HG03354 (cell line): ENCODE results near the gene CCBE1.

Experiments
- ATAC-seq: cut with Tn5 transposase; IDR thresholded peaks from one replicate; pipeline ENCODE4 v1.9.1; 2021; ENCODE audit warnings: mild to moderate bottlenecking; ENCODE audit not compliant: unreplicated experiment, poor library complexity, severe bottlenecking

Gene CCBE1

DNA sequence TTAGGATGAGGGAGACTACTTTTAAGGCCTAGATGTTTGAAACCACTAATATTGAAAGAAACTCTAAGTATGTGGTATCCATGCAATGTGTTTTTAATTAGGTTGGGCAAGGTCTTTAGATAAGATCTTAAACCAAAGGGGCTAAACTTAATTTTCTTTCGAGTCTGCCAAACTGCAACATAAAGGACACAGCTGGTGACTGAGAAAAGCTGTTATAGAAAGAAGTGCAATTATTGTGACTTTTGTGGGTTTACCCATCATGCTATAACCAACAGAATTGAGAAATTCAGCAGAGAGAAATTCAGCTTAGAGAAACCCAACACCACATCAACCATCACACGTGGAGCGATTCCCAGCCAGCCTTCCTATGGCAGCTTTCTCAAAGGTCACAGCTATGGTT, 218.6 kb downstream of the CCBE1 start:
- ATAC-seq: no peak

DNA sequence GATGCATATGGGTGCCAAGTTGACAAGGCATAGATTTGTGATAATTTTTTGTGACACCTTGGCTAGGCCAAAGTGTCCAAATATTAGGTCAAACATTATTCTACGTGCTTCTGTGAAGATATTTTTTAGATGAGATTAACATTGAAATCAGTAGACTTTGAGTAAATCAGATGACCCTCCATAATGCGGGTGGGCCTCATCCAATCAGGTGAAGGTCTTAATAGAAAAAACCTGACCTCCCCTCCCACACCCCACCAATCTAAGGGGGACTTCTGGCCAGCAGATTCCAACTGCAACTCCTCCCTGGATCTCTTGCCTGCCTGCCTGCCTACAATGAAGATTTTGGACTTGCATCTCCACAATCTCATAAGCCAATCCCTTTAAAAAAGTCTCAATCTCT, 219.4 kb downstream of the CCBE1 start:
- no peak for ATAC-seq

DNA sequence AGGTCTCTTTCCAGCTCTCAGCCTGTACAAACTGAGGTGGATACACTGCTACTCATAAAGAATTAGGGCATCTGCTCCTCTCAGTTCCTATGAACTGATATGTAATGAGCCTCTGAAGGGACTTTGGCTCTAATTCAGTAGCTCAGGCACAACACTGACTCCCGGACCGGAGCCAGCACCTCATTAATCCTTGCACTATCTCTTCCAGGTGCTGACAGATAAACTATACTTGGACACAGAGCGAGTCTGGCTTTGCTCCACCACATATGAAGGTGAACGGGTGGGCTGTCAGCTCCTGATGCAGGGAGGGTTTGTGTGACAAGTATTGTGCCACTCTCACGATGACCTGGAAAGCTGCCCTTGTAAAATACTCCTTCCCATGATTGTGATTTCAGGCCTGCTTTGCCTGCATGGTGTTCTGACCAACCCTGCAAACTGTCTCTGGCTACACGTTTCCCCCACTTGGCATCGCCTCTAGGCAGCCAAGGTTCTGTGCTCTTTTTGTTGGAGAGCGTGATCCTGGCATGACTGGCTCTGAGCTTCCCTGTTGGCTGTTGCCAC, 226.6 kb downstream of the CCBE1 start:
- no peak for ATAC-seq

DNA sequence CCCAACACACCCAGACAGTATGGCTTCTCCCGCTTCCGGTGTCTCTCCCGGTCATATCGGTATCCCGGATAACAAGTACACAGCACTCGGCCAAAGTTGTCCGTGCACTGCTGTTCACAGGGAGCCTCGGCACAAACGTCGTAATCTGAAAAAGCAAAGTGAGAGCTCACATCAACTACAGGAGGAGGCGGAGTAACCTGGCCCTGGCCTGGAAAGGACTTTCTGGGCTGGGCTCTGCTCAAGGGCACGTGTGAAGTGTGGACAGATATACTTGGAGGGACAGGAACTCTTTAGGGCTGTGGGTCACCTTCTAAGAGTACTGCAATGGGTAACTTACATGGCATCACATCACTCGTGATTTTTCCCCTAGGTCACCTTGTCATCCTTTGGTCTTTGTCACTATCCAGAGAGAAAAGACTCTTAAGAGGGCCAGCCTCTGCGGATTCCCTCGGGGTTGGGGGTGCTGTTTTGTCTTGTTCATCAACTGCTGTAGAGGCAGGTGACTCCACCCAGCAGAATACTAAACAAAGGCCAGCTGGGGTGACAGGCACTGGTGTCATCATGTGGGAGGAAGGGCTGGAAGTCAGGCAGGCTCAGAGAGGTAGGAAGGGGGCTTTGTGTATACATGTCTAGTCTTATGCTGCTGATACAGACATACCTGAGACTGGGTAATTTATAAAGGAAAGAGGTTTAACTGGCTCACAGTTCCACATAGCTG, 227.6 kb downstream of the CCBE1 start:
- no peak for ATAC-seq

DNA sequence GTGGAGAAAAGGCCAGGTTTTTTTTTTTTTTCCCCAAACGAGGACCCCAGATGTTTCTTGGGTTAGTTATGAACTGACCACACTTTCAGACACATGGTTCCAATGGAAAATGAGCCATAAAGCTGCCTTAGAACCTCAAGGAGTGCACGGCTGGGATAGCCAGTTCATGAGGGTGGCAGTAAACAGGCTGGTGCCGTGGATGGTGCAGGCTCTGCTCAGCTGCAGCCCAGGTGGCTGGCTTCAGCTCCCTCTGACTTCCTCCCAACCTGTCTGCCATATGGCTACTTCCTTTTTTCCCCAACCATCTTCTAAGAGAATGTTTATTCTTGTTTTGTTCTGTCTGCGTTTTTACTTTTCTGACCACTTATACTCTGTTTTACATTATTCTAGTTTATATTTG, 228.4 kb downstream of the CCBE1 start:
- ATAC-seq: no peak

DNA sequence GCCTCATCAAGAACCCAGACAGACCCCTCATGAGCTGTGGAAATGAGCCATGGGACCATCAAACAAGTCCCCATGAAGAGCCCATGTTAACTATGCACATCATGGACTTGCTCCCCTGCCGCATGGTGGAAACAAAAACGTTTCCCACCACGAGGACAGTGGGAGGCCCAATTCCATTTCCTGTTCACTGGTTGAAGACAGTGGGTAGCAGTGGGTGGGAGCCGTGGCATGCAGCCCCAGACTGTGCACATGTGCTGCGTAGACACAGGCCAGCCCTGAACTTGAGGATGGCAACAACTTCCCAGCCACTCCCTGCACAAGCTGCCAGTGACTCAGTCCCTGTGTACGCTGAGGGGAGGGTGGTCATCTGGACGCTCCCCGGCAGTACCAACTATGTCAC, 229.7 kb downstream of the CCBE1 start:
- no peak for ATAC-seq

DNA sequence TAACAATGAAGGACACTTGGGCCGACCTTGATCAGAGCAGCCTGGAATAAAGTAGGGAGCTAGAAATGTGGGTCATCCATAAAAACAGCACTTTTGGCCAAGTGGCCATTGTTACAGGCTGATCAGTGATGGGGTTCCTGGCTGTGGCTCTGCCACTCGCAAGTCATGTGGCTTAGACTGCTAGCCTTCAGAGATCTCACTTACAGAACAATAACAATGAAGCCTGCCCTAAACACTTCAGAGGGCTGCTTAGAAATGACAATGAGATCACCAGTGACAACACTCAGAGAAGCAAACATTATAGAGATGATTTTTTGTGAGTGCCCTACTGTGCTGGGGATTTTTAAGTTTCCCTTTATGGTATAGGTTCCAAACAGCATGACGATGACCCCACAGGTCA, 230.2 kb downstream of the CCBE1 start:
- no peak for ATAC-seq

DNA sequence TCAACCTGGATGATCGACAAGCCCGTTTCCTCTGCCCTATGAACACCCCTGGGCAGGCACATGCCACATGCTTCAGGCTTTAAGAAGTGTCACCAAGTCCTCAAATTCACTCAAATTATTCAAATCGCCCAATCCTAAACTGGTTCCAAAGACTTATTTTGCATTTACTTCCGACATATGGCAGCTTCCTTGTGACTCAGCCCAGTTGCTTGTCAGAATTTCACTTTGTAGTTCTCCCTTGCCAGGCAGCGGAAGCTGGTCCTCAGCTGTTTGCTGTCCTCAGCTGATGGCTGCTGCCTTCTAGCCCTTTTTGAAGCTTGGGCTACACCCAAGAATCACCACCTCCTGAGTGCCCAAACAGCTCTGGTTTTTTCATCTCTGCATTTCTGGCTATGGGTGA, 232.7 kb downstream of the CCBE1 start:
- no peak for ATAC-seq

DNA sequence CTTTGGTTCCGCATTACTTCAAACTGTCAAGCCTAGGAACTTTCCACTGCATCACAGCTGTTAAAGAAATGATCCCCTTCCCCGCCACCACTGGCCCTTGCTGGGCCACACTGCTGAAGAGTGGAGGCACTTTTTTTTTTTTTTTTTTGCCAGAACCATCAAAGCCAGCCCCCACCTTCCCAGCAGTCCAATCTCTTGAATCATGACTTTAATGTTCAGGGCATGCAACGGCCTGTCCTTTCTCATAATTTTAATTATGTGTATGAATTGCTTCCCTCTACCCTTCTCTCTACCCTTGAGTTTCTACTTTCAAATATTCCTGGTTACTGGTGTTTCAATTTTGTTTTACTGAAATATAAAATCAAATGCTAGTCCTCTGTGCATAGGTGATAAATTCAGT, 236.1 kb downstream of the CCBE1 start:
- ATAC-seq: no peak

DNA sequence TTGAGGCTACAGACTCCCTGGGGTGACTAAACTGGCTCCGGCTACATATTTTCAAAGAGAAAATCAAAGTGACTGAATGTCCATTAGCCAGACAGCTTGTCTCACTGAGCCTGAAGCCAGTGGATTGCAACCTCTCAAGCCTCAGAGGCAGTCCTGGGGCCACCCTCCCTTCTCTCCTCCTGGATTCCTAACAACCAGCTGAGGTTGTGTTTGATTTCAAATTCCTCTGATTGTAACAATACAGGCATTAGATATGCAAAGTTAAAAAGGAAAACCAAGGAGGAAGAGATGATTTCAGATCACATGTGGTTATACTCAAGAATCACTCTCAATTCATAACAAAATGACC, 237.2 kb downstream of the CCBE1 start:
- ATAC-seq: no peak

DNA sequence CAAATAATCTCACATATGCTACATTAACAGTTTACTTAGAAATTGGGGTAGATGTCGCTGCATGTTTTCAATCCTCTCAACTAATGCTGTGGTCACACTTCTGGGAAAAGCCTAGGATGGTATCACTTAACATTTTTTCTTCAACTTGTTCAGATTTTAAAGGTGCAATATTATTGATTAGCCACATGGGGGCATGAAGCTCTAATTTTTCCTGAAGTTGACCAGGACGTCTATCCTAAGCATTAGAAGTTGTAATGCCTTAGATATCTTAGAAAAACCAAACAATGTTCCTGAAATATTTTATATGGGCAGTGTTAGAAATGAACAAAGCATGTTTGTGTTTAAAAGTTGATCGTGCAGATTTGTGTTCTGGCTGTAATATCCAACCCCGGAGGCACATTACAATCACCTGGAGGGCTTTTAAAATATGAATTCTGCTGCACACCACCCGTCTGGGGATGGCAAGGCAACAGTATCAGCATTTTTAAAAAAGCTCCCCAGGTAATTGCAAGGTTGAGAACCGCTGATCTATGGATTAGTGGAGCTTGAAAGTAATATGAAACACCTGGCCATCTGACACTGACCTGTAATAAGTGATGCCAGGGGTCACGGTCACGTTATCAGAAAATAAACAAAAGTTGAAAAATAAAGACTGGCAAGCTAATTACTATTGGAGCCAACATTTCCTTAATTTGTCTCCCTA, 237.7 kb downstream of the CCBE1 start:
- ATAC-seq: no peak

DNA sequence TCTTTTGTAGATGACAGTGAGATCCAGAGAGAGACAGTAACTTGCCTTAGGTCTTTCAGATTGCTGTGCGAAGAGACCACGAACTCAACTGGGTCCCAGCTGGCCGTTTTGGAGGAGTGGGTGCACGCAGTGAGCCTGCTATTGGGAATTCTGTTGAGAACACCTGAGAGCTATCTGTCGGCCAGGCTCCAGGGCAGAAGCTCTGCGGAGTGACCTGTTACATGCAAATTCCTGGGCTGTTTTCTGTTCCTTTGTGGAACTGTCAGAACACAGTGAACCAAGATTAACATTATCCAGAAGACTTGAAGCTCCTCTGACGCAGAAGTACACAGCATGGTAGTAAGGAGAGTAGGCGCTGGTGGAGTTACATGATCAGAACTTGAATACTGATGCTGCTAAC, 238.6 kb downstream of the CCBE1 start:
- ATAC-seq: no peak

DNA sequence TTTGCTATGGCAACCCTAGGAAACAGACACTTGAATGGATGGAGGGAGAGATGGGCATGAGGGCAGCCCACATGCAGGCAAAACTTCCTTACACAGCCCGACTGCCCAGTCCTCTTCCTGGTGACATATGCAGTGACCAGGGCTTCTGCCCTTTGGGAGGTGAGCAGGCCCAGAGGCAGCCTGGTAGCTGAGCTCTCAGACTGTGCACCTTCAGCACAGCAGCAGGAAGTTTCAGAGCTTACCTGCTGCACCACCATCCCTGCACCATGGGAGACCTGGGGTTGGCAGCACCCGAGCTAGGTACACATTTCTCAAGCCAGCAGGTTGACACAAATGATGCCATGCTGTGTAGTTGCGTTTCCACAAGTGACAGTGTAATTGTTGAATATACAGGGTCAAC, 240.6 kb downstream of the CCBE1 start:
- ATAC-seq: no peak

DNA sequence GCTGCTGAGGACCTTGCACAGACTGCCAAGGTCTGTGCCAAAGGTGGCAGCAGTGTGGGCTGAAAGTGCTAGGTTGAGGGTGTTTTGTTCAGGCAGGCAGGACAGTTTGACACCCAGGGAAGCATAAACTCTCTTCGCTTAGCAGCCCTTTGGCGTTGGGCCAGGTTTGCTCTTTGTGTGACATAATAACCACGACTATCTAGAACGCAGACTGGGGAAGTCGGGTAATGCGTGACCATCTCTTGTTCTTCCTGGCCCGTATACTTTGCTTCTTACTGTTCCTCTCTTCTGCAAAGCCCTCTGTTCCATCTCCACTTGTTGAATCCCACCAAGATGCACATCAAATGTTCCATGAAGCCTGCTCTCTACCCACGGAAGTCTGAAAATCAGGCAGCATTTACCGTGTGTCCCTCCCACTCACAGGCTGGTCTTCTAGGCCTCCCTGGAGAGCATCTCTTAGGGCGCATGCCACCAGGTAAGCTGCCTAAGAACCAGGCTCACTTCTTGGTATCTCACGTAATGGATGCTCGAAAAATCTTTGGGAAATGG, 241.4 kb downstream of the CCBE1 start:
- no peak for ATAC-seq

DNA sequence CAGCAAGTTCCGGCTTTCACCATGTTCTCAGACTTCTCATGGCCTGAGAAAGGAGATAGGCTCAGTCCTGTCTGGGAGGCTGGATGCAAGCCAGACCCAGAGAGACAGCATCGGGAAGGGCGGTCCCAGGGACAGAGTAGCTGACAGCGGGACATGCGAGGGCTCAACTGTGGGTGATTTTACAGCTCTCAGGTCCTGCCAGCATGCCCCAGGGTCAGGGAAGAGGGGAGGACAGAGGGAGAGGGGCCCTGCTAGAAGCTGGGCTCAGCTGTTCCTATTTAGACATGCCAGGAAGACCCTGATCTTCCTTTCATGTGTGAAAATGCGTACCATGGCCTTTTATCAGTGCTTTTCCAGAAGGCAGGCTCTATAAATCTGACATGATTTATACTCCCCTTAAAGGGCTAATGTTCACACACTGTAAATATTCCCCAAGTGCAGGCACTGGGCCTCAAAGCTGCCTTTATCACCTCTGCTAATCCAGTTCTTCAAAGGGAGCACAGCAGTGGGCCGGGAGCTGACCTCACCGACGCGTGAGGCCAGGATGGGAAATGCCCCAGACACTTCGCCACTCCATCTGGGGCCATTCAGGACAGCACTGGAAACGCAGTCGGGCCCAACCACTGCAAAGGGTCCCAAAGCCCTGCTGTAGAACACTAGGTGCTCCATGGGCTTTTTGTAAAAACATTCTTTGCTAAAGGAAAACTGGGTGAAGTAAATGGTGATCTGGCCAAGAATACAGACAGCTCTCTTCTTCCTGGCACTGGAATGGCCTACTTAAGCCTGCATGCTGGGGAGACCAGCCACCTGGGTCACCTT, 242.1 kb downstream of the CCBE1 start:
- no peak for ATAC-seq

DNA sequence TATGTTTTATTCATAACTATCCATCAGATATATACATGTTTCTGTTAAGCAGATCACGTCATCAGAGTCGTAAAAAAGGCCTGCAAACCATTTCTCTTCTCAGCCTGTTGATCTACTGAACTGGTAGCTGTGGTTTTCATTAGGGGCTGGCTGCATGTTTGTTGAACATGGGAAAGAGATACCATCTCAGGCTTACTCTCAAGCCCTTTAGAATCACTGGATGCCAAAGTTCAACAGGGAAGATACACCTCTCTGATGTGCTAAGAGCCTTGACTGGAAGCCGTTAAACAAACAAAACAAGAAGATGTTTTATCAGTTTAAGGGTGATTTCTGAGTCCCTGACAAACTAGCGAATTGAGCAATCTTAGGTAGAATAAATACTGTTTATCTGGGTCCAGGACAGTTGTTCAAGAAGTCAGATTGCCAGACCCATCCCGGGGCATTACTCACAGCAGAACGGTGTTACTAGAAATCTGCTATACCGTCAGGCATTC, 243.7 kb downstream of the CCBE1 start:
- ATAC-seq: no peak

DNA sequence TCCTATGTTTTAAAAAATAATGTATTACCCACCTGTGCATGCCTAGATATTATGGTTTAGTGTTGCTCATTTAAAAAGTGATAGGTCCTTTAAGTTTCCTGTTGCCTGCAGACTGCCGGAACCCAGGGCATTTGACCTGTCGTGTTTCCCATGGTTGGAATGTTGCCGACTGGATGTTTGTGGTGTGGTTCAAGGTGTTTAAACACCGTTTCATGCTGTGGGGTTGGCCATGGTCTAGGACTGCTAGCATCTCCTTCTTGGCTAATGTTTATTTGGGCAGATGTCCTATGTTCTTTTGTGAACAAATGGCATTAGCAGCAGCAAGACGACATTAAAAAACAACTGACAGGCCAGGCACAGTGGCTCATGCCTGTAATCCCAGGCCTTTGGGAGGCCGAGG, 245.3 kb downstream of the CCBE1 start:
- ATAC-seq: no peak

DNA sequence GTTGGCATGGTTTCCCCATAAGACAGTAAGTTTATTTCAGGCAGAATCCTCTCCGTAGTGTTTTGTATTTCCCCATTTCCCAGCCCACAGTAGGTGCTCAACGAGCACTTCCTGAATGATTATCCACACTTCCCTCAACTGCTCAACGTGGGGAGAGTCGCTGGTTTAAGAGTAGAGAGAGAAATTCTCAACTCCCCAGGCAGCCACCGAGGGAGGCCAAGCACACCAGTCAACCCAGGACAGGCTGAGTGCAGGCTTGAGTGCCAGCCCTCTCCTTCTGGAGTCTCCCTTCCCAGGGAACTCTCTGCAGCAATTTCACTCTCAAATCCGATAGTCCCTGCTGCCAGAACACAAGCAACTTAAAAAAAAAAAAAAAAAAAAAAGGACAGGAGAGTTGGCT, 246.2 kb downstream of the CCBE1 start:
- ATAC-seq: no peak

DNA sequence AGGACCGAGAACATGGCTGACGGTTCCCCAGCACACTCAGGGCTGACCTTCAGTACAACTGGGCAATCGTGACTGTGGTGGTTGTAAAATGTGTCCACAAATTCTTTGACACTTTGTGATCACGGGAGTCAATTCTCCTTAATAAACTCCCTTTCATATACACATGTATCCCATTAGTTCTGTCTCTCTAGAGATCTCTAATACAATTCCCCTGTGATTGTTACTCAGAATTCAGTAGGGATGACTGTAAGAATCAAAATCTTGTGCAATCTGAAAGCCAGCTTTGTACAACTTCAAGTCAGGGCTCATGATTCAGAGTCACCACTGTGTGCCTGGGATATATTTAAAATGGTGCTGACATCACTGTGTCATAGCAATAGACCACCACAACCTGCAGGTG, 248.7 kb downstream of the CCBE1 start:
- ATAC-seq: no peak

DNA sequence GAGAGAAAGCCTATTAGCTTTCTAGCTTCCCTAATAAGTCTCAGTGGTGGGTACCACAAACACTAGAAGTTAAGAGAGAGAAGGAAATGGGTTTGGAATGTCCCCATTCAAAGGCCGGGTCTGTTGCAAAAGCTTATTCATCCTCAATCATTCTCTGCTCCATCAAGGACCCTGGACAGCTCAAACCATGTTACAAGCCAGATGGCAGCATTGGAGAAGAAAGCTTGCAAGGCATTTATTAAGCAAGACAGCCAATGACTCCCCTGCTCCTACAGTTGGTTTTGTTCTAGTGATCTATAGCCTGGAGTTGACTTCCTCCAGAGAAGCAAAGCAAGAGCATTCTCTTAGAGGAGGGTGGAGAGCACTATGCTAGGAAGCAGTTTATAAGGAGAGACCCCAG, 251.2 kb downstream of the CCBE1 start:
- no peak for ATAC-seq
